Coronary artery (tissue), 2 donors: ENCODE results near the gene RAMP3.
"Not testable (repeated sequence)": the region's sequence is repeated elsewhere in the genome, so short reads cannot be mapped to it uniquely, and the experiment has no call there.

Experiments
- DNase-seq: peaks from one replicate; pipeline ENCODE4 v3.0.0-alpha.2; 2017; ENCODE audit warnings: low spot score
- H3K27ac ChIP-seq, 2 donors: fragments of 200-600 bp; sonication (generic); one replicate each; pipeline ENCODE4 v1.5.1; 2016 to 2019
- H3K4me3 ChIP-seq: fragments of 200-600 bp; sonication (generic); 2 replicates; pipeline ENCODE4 v1.5.1; 2016; ENCODE audit warnings: mild to moderate bottlenecking, moderate library complexity
- CTCF ChIP-seq: fragments of 200-600 bp; sonication (generic); IDR thresholded peaks from one replicate; pipeline ENCODE4 v1.5.1; 2019; ENCODE audit warnings: antibody characterized with exemption

RAMP3 gene

DNA sequence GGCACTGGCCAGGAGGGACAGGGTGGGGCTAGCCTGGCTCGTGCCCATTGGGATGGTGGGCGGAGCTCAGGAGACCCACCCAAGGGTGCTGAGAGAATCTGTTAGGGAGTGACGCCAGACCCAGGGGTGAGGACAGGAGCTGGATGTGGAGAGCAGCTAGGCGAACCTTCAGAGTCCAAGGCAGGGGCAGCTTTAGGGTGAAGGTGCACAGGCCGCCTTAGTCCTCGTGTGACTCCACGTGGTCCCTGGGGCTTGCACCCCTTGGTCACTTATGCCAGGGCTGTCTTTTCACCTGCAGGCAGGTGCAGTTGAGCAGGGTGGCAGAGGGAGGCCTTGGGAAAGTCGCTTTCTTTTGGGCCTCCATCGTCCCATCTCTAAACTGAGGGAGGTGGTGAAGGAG lies 4.3 kb downstream of the RAMP3 start:
- H3K4me3 ChIP-seq = no peak overlapping the region
- H3K27ac ChIP-seq = peak overlapping the region in 1 of 2 donors; percentile 22
- no peak for TF ChIP-seq CTCF

DNA sequence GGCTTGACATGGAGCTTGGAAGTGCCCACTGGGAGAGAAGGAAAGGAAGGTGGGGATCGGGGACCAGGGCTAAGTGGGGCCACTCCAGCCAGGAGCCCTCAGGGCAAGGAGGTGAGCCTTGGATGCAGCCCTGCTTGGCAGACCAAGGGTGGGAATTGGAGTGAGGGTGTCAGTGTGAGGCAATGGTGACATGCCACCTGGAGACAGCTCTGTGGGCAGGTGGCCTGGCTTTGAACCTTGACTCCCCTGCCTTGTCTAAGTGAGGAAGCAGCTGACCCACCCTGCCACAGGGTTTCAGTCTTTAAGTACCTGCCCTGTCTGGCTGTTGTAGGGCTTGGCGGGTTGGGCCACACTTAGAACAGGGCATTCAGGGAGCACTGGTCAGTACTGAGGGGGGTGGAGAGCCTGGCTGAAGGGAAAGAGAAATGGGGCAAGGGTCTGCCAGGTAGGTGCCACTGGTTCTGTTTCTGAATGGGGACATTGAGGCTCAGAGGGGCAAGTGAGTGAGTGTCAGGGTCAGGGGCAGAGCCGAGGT lies 4.8 kb downstream of the RAMP3 start:
- Histone ChIP-seq H3K27ac (no peak overlapping the region), H3K4me3 (no peak overlapping the region)
- TF ChIP-seq CTCF = no peak
- peak; percentile 64 for DNase-seq

More for the DNA sequence above, 4.3 kb downstream of the RAMP3 start:
- peak; percentile 55 for DNase-seq

DNA sequence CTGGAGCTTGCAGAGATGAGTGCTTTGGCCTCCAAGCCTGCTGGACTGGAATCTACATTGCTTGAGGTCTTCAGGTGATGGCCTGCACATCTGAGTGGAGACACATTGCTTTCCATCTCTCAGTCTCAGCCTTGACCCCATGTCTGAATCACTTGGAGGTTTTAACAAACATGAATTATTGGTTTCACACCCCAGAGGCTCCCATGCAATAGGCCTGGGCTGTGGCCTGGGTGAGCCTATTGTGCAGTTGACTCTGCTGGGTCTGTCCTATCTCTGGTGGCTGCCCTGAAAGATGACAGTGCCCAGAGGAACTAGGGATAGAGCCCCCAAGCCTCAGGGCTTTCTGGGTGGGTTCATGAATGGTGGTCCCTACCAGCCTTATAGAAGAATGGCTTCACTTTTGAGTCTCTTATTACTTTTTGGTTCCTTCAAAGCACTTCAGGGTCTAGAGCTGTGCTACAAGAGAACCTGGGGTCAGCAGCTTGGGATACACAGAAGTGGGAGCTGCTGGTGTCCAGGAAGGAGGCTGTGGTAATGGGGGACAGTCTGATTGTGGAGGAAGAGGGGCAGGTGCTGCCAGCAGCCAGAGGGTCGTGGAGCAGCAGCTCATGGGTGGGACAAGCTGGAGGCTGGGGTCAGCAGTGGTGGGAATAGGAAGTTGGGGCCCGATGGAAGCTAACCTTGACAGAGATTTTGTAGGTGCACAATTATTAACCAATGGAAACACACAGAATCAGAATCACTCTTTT lies 5.5 kb downstream of the RAMP3 start:
- no peak for TF ChIP-seq CTCF
- Histone ChIP-seq H3K4me3 (no peak overlapping the region), H3K27ac (no peak overlapping the region)
- no peak for DNase-seq

DNA sequence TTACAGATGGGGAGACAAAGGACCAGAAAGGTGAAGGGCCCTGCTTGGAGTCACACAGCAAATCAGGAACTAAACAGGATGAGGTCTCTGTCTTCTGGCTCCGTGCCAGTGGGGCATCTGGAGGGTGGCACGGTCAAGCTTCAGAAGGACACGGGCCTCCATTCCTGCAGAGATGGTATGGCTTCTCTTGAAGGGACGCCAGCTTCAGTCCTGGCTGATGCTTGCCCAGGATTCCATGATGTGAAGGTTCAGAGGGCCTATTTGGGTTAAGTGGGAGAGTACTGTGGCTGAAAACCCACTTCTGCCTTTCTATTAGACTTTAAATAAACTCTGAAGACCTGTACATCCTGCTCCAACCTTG lies 6.1 kb downstream of the RAMP3 start:
- no peak overlapping the region for H3K4me3 ChIP-seq
- peak; percentile 21 for DNase-seq
- no peak overlapping the region for H3K27ac ChIP-seq
- no peak for TF ChIP-seq CTCF

DNA sequence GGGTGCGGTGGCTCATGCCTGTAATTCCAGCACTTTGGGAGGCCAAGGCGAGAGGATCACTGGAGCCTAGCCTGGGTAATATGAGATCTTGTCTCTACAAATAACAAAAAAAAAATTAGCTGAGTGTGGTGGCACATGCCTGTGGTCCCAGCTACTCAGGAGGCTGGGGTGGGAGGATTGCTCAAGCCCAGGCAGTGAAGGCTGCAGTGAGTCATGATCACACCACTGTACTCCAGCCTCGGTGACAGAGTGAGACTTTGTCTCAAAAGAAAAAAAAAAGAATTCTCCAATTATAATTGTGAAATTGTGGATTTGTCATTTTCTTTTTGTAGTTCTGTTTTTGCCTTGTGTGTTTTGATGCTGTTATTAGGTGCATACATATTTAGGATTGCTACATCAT lies 6.7 kb downstream of the RAMP3 start:
- H3K27ac ChIP-seq, H3K4me3 ChIP-seq, DNase-seq: not testable (repeated sequence)

DNA sequence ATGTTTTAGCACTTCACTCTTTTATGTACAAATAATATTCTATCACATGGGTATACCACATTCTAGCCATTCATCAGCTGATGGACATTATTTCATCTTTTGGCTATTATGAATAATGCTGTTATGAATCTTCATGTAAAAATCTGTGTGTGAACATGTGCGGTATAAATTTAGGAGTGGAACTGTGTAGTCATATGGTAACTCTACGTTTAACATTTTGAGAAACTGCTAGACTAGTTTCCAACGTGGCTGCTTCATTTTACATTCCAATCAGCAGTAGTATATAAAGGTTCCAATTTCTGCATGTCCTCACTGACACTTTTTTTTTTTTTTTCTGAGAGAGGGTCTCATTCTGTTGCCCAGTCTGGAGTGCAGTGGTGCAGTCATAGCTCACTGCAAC lies 8.3 kb downstream of the RAMP3 start:
- Histone ChIP-seq H3K27ac (no peak overlapping the region), H3K4me3 (no peak overlapping the region)
- no peak for TF ChIP-seq CTCF
- no peak for DNase-seq

DNA sequence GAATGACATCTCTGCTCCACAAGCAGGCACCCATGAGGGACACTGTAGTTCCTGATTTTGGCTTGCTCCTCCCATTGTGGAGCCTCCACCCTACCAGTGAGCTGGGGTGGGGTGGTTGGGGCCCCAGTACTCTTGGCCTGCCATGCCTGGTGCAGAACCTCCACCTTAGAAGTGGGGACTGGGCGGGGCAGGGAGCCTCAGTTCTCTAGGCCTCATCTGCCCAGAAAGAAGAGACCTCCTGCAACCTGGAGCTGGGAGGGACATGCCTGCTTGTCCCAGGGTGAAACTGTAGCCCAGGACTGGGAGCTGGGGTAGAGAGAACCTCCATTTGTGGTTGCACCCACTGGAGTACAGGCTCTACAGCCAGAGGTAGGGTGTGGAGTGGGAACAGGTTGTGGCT lies 14.4 kb downstream of the RAMP3 start:
- TF ChIP-seq CTCF = no peak
- DNase-seq = peak; percentile 43
- no peak overlapping the region for H3K27ac ChIP-seq
- no peak overlapping the region for H3K4me3 ChIP-seq
